SJCRH30 (cell line): ENCODE results near the gene ZNF436. TPM values are rescaled to one million over a fixed set of nuclear protein-coding genes. Genes with fewer than 3 reads are reported as not detected.

Experiments used
- DNase-seq, 2 experiments: peaks; one replicate each; pipeline ENCODE4 v3.0.0-alpha.2; 2015 to 2020
- H3K27ac ChIP-seq: fragments of 250-450 bp; sonication (Bioruptor Pico); 2 replicates; pipeline ENCODE4 v1.5.1; 2020; ENCODE audit warnings: mild to moderate bottlenecking, moderate library complexity
- H3K27me3 ChIP-seq: fragments of 250-450 bp; sonication (Bioruptor Pico); 2 replicates; pipeline ENCODE4 v1.5.1; 2020; ENCODE audit warnings: mild to moderate bottlenecking, moderate library complexity
- H3K36me3 ChIP-seq: fragments of 250-450 bp; sonication (Bioruptor Pico); 2 replicates; pipeline ENCODE4 v1.5.1; 2020; ENCODE audit warnings: mild to moderate bottlenecking, moderate library complexity
- H3K4me1 ChIP-seq: fragments of 250-450 bp; sonication (Bioruptor Pico); 2 replicates; pipeline ENCODE4 v1.5.1; 2020; ENCODE audit warnings: mild to moderate bottlenecking, moderate library complexity
- H3K4me3 ChIP-seq: fragments of 250-450 bp; sonication (Bioruptor Pico); 2 replicates; pipeline ENCODE4 v1.5.1; 2020; ENCODE audit warnings: mild to moderate bottlenecking, moderate library complexity
- H3K9me3 ChIP-seq: fragments of 250-450 bp; sonication (Bioruptor Pico); replicated peaks from 2 replicates; pipeline ENCODE4 v1.5.1; 2020; ENCODE audit warnings: mild to moderate bottlenecking, moderate library complexity
- total RNA-seq: library from RNA; depleted of rRNA; stranded (reverse); fragments of >200 nt; shearing (Covaris generic); gene quantifications from 2 replicates; pipeline ENCODE4 v1.2.3, GENCODE V29; 2014

The ZNF436 gene
- total RNA-seq, 1 experiment from 2014 or later: 15.8 TPM

DNA sequence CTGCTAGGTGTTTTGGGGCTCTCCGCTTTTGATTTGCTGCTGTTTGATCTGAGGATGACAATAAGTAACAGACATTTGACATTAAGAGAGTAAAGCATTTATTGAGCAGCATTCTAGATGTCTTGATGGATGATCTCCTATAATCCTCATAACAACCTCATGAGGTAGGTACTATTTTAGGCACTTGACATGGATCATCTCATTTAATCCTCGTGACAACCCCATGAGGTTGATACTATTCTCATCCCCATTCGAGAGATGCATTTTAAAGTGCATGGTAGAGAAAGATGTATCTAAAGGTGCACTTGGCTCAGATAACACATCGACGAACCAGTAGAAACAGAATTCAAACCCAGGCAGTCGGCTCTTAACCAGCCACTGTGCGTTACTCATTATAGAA lies 28.3 kb upstream of the ZNF436 start:
- H3K27ac ChIP-seq: no peak overlapping the region
- no peaks in the 10 kb centered on the region for H3K36me3 ChIP-seq
- DNase-seq: no peak
- no peak overlapping the region for H3K4me3 ChIP-seq
- H3K27me3 ChIP-seq: no peaks in the 10 kb centered on the region
- peaks cover 21% of the 10 kb centered on the region for H3K4me1 ChIP-seq
- H3K9me3 ChIP-seq: no peaks in the 10 kb centered on the region

- Histone ChIP-seq H3K4me3 (no peak overlapping the region), H3K36me3 (no peaks in the 10 kb centered on the region), H3K27me3 (no peaks in the 10 kb centered on the region), H3K27ac (no peak overlapping the region), H3K9me3 (no peaks in the 10 kb centered on the region), H3K4me1 (peaks cover 16% of the 10 kb centered on the region)
- DNase-seq: no peak
Measured at GRCh38 chr1:23396380-23396779, 26.7 kb upstream of the ZNF436 start.

DNA sequence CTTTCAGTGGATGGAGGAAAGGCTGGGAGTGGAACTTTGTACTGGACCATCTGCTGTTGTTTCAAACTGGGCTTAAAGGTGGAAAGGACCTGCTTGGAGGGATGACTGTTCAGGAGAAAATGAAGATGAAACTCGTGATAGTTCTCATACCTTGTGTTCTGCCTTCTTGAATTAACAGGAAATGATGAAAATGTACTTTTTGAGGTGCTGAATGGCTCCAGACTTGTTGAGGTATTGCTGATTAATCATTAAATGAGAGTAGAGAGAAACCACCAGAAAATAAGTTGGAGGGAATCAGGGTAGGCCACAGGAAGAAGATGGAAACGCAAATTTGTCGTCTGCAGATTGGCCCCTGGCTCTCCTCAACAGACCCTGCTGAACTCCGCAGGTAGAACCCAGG lies 26.2 kb upstream of the ZNF436 start:
- Histone ChIP-seq H3K27ac (no peak overlapping the region), H3K4me1 (peaks cover 13% of the 10 kb centered on the region), H3K9me3 (no peaks in the 10 kb centered on the region), H3K4me3 (no peak overlapping the region), H3K27me3 (no peaks in the 10 kb centered on the region), H3K36me3 (no peaks in the 10 kb centered on the region)
- DNase-seq: no peak

DNA sequence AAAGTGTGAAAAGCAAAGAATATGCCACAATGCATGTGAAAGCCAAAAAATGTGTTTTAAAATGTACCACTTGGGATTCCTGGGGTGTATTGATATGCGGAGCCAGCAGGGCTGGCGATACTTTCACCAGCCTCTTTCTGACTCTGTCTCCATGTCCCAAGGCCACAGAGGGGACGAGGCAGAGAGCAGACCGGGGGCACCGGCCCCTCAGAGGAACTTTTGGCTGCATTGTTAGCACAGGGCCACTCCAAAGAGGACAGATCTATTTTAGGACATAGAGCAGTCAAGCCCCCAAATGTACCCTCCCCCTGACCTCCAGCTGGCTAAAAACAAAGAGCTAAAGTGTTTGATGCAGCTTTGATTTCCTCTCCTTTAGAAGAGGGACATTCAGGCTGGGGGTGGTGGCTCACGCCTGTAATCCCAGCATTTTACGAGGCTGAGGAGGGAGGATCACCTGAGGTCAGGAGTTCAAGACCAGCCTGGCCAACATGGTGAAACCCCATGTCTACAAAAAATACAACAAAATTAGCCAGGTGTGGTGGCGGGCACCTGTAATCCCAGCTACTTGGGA lies 25.6 kb upstream of the ZNF436 start:
- Histone ChIP-seq H3K36me3 (no peaks in the 10 kb centered on the region), H3K27me3 (no peaks in the 10 kb centered on the region), H3K27ac (no peak overlapping the region), H3K4me1 (peaks cover 13% of the 10 kb centered on the region), H3K9me3 (no peaks in the 10 kb centered on the region), H3K4me3 (peak overlapping the region; percentile 8)
- no peak for DNase-seq

GRCh38 chr1:23394684-23395083 lies 25.0 kb upstream of the ZNF436 start:
- Histone ChIP-seq H3K36me3 (no peaks in the 10 kb centered on the region), H3K4me1 (peaks cover 13% of the 10 kb centered on the region), H3K27me3 (no peaks in the 10 kb centered on the region), H3K9me3 (no peaks in the 10 kb centered on the region), H3K4me3 (peak overlapping the region; percentile 8), H3K27ac (no peak overlapping the region)
- peak; percentile 66 to 78 for DNase-seq

DNA sequence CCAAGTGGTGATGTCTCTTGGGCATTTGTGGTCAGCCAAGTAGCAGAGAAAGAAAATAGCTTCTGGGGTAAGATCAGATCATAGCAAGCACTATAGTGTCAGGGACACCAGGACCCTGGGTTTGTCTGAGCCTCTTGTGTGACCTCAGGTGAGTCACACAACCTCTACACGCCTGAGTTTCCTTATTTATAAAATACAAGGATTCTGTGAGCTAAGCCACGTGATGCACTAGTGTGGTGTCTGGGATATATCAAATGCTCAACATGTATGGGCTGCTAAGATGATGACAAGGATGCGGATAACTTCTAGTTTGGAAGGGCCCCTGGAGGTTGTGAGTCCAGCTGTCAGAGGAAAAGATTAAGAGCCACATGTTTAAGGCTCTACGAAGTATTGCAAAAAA lies 24.5 kb upstream of the ZNF436 start:
- no peak for DNase-seq
- Histone ChIP-seq H3K36me3 (no peaks in the 10 kb centered on the region), H3K4me3 (no peak overlapping the region), H3K27me3 (no peaks in the 10 kb centered on the region), H3K9me3 (no peaks in the 10 kb centered on the region), H3K4me1 (peaks cover 13% of the 10 kb centered on the region), H3K27ac (no peak overlapping the region)

DNA sequence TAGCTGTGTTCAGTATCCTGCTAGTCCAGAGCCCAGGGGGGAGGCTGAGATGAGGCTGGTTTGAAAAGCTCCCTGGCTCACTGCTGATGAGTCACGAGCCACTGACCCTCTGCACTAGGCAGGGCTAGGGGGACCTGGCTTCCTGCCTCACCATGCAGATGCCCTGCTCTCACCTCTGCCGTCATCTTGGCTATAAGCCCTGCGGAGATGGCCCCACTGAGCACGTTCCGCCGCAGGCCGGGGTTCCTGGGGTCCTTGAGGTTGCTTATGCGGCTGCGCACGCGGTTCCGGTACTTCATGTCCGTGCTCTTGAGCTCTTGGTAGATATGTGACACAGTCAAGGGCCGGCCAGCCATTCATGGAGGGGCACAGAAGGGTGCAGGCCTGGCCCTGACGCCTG lies 24.1 kb upstream of the ZNF436 start:
- no peak for DNase-seq
- Histone ChIP-seq H3K4me3 (no peak overlapping the region), H3K27ac (no peak overlapping the region), H3K36me3 (no peaks in the 10 kb centered on the region), H3K9me3 (no peaks in the 10 kb centered on the region), H3K4me1 (peaks cover 13% of the 10 kb centered on the region), H3K27me3 (no peaks in the 10 kb centered on the region)

GRCh38 chr1:23392125-23392855 lies 22.7 kb upstream of the ZNF436 start:
- H3K4me1 ChIP-seq: peaks cover 13% of the 10 kb centered on the region
- no peaks in the 10 kb centered on the region for H3K9me3 ChIP-seq
- no peak overlapping the region for H3K27ac ChIP-seq
- no peaks in the 10 kb centered on the region for H3K27me3 ChIP-seq
- no peak overlapping the region for H3K4me3 ChIP-seq
- H3K36me3 ChIP-seq: no peaks in the 10 kb centered on the region
- no peak for DNase-seq

- no peaks in the 10 kb centered on the region; the same call in 1 of the 2 replicates for H3K27me3 ChIP-seq
- H3K36me3 ChIP-seq: no peaks in the 10 kb centered on the region
- H3K27ac ChIP-seq: no peak overlapping the region
- H3K4me1 ChIP-seq: peaks cover 7% of the 10 kb centered on the region
- DNase-seq: no peak
- no peak overlapping the region for H3K4me3 ChIP-seq
- H3K9me3 ChIP-seq: no peaks in the 10 kb centered on the region
Measured at GRCh38 chr1:23389837-23390321, 20.2 kb upstream of the ZNF436 start.

DNA sequence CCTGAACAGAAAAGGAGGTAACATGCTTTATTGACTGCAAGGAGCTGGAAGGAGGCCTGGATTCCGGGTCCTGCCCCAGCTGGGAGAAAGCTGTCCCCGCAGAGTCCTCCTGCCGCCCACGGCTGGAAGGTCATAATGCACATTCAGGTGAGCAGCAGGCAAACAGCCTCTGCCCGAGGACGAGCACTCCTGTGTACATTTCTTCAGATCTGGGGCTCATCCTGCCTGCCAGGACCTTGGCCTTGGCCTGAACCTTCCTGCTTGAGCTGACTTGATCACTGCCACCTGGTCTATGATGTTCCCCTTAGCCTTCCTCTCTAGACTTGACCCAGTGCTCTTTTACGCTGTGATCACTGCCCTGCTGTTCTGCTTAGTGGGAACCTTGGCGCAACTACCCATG lies 17.9 kb upstream of the ZNF436 start:
- no peaks in the 10 kb centered on the region for H3K36me3 ChIP-seq
- no peak overlapping the region for H3K27ac ChIP-seq
- H3K4me1 ChIP-seq: no peaks in the 10 kb centered on the region
- H3K27me3 ChIP-seq: no peaks in the 10 kb centered on the region; the same call in 1 of the 2 replicates
- DNase-seq: no peak
- no peak overlapping the region for H3K4me3 ChIP-seq
- no peaks in the 10 kb centered on the region for H3K9me3 ChIP-seq

DNA sequence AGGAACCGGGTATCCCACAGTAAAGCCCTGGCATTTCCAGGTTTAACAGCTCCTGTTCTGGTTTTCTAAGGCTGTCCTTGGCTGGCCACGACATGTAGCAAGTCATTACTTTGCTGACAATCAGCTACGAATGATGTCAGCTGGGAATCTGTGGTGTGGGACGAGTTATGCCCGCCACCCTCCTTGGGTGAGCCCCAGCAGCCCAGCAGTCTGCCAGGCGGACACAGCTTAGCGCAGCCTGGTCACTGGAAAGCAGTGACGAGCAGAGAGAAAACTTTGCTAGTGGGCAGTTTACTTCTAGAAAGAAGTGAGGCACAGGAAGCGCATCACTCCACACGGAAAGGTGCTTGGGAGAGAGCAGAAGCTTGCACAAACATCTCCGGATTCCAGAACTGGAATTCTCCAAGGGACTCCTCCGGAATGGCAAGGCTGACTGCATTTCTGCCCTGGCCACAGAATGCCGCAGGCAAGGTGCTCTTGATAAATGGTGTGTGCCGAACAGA lies 15.5 kb upstream of the ZNF436 start:
- Histone ChIP-seq H3K27ac (no peak overlapping the region), H3K27me3 (no peaks in the 10 kb centered on the region; the same call in 1 of the 2 replicates), H3K4me3 (no peak overlapping the region), H3K9me3 (no peaks in the 10 kb centered on the region), H3K4me1 (no peaks in the 10 kb centered on the region), H3K36me3 (no peaks in the 10 kb centered on the region)
- no peak for DNase-seq

DNA sequence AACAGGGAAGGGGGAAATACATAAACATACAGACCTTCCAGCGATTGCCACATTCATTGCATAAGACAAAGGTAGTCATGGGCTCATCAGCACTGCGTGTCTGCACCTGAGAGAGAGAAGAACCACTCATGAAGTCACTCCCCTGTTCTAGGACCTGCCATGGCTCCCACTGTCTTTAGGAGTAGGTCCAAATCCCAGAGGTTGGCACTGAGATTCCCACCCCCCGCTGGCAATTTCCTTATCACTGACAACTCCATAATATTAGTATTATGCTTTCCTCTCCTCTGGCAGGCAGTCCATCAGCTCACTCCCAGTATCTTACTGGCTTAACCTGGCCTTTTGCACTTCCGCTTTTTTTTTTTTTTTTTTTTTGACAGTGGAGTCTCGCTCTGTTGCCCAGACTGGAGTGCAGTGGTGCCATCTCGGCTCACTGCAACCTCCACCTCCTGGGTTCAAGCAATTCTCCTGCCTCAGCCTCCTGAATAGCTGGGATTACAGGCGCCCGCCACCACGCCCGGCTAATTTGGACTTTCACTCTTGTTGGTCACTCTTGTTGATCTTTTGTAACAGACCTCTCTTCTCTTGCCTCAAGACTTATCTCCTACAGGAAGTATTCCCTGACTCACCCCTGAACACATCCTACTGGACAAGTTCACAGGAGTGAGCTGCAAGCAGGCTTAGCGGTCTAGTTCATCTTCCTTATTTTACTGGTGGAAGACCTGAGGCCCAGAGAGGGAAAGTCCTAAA lies 14.8 kb upstream of the ZNF436 start:
- Histone ChIP-seq H3K36me3 (no peaks in the 10 kb centered on the region), H3K4me3 (no peak overlapping the region), H3K4me1 (no peaks in the 10 kb centered on the region), H3K27ac (no peak overlapping the region), H3K9me3 (no peaks in the 10 kb centered on the region), H3K27me3 (no peaks in the 10 kb centered on the region; the same call in 1 of the 2 replicates)
- no peak for DNase-seq

- Histone ChIP-seq H3K4me1 (no peaks in the 10 kb centered on the region), H3K27ac (no peak overlapping the region), H3K4me3 (no peak overlapping the region), H3K36me3 (no peaks in the 10 kb centered on the region), H3K9me3 (no peaks in the 10 kb centered on the region), H3K27me3 (no peaks in the 10 kb centered on the region; the same call in 1 of the 2 replicates)
- no peak for DNase-seq
Measured at GRCh38 chr1:23383577-23384311, 14.1 kb upstream of the ZNF436 start.

DNA sequence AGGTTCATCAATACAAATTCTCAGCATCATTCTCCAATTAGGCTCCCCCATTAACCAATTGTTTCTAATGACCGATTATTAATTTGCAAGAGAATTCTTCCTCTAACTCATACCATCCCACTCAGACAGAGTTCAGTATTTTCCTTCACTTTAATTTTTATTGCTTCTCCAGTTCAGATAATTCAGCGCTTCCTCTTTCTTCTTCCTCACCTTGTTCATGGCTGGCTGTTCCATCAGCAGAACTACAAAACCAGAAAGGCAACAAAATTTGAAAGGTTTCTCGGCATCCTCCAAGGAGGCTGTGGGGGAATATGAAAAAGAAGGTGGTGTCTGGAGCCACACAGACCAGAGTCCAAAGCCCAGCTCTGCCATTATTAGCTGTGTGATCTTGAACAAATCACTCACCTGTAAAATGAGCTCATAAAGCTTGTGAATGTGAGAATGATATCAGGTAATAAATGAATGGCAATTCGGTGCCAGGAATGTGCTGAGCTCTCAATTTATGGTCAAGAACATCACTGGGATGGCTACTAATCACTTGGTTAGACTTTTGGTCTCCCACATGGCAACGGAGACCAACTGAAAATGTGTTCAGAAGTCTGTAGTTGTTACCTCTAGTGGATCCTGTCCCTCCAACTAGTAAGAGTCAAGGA lies 11.7 kb upstream of the ZNF436 start:
- Histone ChIP-seq H3K4me3 (no peak overlapping the region), H3K36me3 (no peaks in the 10 kb centered on the region), H3K4me1 (no peaks in the 10 kb centered on the region; the same call in 1 of the 2 replicates), H3K27ac (no peak overlapping the region), H3K9me3 (no peaks in the 10 kb centered on the region), H3K27me3 (no peaks in the 10 kb centered on the region; the same call in 1 of the 2 replicates)
- DNase-seq: no peak
